Mucosa of stomach (tissue), 1 donor: ENCODE data around the gene AUTS2.

Source experiments
- H3K27me3 ChIP-seq: one replicate; pipeline ENCODE4 v1.7.0; 2013; ENCODE audit warnings: mild to moderate bottlenecking, low read length; ENCODE audit not compliant: control insufficient read depth, insufficient read depth
- H3K36me3 ChIP-seq: one replicate; pipeline ENCODE4 v1.7.0; 2013; ENCODE audit warnings: low read length; ENCODE audit not compliant: control insufficient read depth, insufficient read depth
- H3K4me1 ChIP-seq: one replicate; pipeline ENCODE4 v1.7.0; 2013; ENCODE audit warnings: mild to moderate bottlenecking, low read length; ENCODE audit not compliant: control insufficient read depth, insufficient read depth
- H3K4me3 ChIP-seq: one replicate; pipeline ENCODE4 v1.7.0; 2013; ENCODE audit warnings: low read length
- H3K9ac ChIP-seq: one replicate; pipeline ENCODE4 v1.7.0; 2013; ENCODE audit warnings: mild to moderate bottlenecking, low read length, moderate library complexity
- H3K9me3 ChIP-seq: one replicate; pipeline ENCODE4 v1.7.0; 2013; ENCODE audit warnings: mild to moderate bottlenecking, low read length, moderate library complexity; ENCODE audit not compliant: control insufficient read depth
- donor health status: Pancreatic carcinoma.

AUTS2 gene

DNA sequence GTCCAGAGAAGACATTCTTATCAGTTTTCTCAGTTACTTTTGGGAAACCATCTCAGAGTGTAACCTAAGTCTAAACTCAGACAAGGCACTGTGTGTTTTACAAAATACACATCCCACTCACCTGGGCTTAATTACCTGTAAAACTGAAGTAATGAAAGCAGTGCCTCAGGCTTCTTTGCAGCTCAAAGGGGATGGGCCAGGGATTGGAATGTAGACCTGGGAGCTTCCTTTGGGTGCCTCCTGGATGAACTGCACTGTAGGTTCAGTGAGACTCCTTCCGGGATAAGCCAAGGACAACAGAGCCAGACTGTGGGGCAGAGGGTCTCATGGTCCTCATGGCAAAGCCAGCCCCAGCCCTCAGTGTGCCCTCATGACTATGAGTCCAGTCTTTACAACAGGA lies 861.3 kb downstream of the AUTS2 start:
- Histone ChIP-seq H3K9ac (no peak overlapping the region), H3K4me3 (no peak overlapping the region), H3K9me3 (no peaks in the 10 kb centered on the region), H3K4me1 (peaks cover 15% of the 10 kb centered on the region), H3K36me3 (no peaks in the 10 kb centered on the region), H3K27me3 (no peaks in the 10 kb centered on the region)

DNA sequence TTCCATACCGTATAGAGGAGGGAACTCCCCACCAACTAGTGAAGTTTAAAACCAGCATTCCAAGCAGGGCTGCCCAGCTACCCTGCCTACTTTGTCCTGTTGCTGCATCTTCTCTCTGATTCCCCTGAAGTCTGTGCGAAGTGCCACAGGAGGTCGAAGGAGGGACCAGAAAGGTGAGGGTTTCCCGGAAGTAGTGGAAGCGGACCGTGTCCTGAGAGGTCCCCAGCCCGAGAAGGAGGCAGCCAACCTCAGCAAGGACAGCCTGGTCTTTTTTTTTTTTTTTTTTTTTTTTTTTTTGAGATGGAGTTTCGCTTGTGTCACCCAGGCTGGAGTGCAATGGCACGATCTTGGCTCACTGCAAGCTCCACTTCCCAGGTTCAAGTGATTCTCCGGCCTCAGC lies 861.8 kb downstream of the AUTS2 start:
- H3K9me3 ChIP-seq = no peaks in the 10 kb centered on the region
- peaks cover 15% of the 10 kb centered on the region for H3K4me1 ChIP-seq
- no peak overlapping the region for H3K4me3 ChIP-seq
- H3K36me3 ChIP-seq = no peaks in the 10 kb centered on the region
- H3K27me3 ChIP-seq = peaks cover 3% of the 10 kb centered on the region
- no peak overlapping the region for H3K9ac ChIP-seq

DNA sequence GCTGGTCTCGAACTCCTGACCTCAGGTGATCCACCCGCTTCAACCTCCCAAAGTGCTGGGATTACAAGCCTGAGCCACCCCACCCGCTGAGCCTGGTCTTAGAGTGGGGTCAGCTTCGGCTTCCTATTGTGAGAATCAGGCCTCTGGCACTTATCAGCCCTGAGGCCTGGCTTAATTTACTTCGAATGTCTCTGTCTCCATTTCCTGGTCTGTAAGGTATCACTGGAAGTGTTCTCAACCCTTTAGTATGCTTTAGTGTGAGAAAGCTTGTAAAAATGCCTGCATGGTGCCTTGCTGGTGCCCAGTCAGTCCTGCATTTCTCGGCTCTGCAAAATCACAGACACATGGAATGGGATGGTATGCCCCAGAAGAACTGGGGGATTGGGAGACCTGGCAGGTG lies 862.3 kb downstream of the AUTS2 start:
- Histone ChIP-seq H3K4me1 (peaks cover 15% of the 10 kb centered on the region), H3K4me3 (no peak overlapping the region), H3K9ac (no peak overlapping the region), H3K36me3 (no peaks in the 10 kb centered on the region), H3K9me3 (no peaks in the 10 kb centered on the region), H3K27me3 (peaks cover 6% of the 10 kb centered on the region)

DNA sequence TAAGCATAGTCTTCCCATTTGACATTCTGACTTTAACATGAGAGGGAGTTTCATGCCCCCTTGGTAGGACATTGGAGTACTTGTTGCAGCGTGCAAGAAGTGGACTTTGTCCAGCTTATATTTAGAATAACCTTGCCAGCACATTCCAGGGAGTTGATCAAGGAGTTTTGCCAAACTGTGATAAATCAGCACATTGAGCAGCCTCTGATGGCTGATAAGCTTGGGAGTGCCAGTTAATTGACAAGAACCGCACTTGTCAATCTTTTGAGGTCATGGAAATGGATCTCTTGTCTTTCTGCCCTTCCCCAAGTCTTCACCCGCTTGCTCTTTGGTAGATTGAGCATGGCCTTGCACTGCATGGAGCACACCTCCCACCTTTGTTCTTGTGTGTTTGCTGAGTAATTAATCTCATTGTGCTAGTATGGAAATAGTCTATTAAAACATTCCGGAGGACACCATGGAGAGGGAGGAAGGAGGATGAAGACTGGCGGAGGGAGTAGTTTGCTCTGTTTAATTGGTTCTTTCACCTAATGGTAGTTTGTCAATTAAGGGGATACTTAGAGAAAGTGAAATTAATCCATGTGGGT lies 865.2 kb downstream of the AUTS2 start:
- Histone ChIP-seq H3K27me3 (peaks cover 6% of the 10 kb centered on the region), H3K36me3 (no peaks in the 10 kb centered on the region), H3K4me1 (peaks cover 19% of the 10 kb centered on the region), H3K9me3 (no peaks in the 10 kb centered on the region), H3K4me3 (no peak overlapping the region), H3K9ac (no peak overlapping the region)

DNA sequence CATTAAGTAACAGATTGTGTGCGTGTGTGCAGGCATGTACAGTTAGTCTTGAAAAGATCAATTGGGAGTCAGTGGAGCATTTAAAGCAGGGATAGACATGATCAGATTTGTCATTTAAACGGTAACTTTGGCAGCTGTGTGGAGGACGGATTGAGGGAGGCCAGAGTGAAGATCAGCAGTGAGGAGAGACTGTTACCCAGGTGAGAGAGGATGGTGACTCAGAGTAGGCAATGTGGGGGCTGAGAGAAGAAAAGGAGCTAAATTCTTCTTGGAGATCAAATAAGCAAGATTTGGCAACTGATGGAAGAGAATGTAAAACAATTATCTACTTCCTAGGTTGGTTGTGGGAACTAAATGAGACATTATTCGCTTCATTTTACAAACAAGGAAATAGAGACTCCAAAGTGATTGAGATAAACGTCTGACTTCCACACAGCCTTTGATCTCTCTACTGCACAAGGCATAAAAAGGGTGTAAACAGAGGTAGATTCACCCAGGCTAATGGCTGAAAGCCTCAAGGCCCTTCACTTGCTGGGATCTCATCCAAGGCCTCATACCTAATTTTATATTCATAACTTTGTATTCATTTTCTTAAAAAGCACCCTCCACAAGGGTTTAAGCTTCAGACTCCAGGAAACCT lies 868.6 kb downstream of the AUTS2 start:
- Histone ChIP-seq H3K27me3 (peaks cover 6% of the 10 kb centered on the region), H3K4me3 (no peak overlapping the region), H3K9ac (no peak overlapping the region), H3K9me3 (no peaks in the 10 kb centered on the region), H3K4me1 (peaks cover 19% of the 10 kb centered on the region), H3K36me3 (no peaks in the 10 kb centered on the region)

DNA sequence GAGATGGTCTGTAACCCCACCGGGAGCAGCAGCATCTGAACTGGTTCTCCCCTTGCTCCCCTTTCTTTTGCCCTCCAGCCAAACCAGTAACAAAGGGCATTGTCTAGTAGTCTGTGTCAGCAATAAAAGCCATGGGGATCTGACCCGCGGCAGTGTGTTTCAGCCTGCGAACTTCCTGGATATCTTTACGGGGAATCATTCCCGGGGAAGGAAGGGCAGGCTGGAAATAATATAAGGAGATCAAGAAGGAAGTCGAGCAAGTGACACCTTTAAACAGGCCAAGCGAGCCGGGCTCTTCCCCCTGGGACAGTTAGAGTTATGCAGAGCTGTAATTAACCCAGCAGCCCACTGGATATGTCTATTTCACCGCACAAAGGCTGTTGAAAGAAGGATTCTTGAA lies 872.5 kb downstream of the AUTS2 start:
- H3K36me3 ChIP-seq = no peaks in the 10 kb centered on the region
- H3K9me3 ChIP-seq = no peaks in the 10 kb centered on the region
- no peaks in the 10 kb centered on the region for H3K27me3 ChIP-seq
- no peak overlapping the region for H3K4me3 ChIP-seq
- peaks cover 4% of the 10 kb centered on the region for H3K4me1 ChIP-seq
- H3K9ac ChIP-seq = no peak overlapping the region

DNA sequence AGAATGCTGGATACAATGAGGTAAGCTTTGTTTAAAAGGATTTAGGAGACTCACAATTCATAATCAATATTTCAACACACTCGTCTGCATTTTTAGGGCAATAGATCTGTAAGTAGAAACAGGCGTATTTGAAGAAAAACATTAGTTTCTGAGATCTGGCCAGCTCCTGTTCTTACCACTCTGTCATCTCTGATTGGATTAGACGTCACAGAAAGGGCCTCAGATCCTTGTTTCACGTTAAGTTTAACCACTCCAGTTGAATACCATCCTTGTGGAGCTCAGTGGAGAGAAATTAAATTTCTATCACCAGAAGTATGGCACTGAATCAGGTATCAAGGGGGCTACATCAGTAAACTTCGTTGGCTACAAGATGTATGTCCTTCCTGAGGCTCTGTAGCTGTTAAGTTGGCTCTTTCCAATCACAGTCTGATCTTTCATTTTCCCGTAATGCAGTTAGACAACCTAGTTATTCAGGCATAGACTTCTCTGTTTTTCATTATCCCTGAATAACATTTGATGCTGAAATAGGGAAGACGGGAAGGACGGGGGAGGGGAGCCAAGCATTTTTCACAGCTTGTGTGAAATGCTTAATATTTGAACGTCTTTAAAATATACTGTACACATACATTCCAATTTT lies 874.4 kb downstream of the AUTS2 start:
- Histone ChIP-seq H3K9me3 (no peaks in the 10 kb centered on the region), H3K36me3 (no peaks in the 10 kb centered on the region), H3K27me3 (no peaks in the 10 kb centered on the region), H3K4me3 (no peak overlapping the region), H3K4me1 (no peaks in the 10 kb centered on the region), H3K9ac (no peak overlapping the region)

DNA sequence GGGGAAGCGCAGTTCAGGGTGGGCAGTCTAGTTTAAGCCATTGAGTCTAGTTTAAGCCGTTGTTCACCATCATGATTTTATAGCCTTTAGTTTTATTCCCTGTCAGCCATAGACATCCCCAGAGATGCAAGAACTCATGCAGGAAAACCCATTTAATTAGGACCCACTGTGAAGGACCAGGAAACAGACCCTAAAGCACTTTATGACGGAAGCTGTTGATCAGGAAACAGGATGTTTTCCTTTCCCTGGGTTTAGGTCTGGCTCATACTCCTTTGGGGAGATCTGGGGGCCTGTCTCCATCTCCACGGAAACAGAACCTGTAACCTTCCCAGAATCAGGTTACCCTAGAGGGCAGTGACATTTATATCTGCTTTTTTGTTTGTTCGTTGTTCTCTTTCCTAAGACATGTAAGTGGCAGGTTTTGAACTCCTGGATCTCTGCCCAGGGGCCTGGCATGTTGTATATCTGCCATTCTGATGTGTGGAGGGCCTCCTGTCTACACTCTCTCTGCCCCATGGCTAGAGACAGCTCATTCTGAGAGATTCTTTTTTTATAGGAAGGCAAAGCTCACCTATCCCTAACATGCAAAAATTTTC lies 876.5 kb downstream of the AUTS2 start:
- Histone ChIP-seq H3K9me3 (no peaks in the 10 kb centered on the region), H3K27me3 (no peaks in the 10 kb centered on the region), H3K9ac (no peak overlapping the region), H3K4me3 (no peak overlapping the region), H3K4me1 (no peaks in the 10 kb centered on the region), H3K36me3 (no peaks in the 10 kb centered on the region)

DNA sequence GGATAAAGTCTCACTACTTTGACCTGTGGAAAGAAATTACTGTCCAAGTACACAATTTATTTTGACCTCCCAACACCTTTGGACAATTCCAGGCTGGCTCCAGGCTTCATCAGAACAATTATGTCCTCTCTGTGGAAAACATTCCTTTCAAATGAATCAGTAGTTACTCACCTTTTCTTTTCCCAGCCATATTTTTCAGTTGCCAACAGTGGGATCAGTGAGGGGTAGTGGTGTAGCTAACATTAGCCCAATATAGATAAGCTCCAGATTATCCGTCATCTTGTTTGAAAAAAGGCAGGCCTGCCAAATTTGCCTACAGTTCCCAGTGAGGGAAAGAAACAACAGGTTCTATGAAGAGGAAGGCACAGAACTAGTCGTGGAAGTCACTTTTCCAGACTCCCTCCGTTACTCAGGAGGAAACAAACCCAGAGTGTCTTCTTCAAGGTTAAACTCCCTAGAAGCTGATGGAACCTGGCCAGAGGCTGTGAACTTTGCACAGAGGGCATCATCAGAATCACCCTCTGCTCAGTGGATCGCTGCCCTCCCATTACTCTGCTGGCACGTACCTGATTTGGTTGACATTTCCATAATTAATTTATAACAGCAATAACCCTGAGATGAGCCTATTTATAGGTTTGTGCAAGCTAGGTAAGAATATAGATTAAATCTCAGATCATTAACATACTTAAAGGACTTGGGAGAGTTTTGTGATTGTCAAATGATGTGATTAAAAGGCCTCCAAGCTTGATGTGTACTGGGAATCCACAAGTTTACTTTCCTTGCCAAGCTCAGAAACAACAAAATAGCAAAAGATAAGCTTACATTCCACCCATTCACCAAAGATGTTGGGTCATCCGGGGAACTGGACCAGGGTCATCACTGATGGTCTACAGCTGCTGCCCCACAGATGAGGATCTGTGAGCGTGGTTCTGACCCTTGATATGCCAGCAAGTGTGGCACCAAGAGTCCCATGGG lies 879.0 kb downstream of the AUTS2 start:
- no peak overlapping the region for H3K4me3 ChIP-seq
- H3K27me3 ChIP-seq = no peaks in the 10 kb centered on the region
- no peaks in the 10 kb centered on the region for H3K4me1 ChIP-seq
- no peak overlapping the region for H3K9ac ChIP-seq
- no peaks in the 10 kb centered on the region for H3K9me3 ChIP-seq
- no peaks in the 10 kb centered on the region for H3K36me3 ChIP-seq

DNA sequence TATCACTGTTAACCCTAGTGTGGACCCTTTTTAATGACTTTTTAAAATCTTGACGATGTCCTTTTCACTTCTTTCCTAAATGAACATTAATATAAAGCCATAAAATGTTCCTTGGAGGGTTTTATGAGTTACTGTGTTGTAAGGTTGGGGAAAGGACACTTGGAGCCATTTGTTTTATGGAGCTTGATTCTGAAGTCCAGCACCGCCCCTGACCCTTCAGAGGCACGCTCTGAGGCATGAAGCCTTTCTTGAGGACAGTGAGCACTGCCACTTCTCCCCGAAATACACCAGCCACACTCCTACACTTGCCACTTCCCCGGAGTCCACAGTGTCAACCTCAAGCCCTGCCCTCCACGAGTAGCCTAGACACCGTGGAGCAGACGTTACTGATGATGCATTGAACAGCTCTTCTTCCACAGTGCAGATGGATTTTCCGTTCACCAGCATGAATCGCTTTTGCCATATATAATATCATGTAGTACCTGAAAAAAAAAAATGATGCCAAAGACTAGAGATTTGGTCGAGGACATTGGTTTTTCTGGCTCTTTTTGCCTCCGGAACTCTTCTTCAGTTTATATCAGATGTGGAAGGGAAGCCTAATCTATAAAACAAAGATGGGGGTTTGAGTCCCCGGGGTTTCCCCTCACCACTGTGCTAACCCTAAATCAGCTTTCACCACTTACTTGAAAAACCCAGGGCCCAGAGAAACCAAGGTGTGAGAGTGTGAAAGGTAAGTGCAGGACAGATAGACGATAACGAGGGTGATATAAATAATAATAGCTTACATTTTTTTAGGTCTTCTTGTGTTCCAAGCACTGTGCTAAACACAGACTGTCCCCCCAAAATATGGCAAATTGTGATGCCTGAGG lies 881.1 kb downstream of the AUTS2 start:
- Histone ChIP-seq H3K4me1 (no peaks in the 10 kb centered on the region), H3K9me3 (no peaks in the 10 kb centered on the region), H3K36me3 (no peaks in the 10 kb centered on the region), H3K9ac (no peak overlapping the region), H3K27me3 (no peaks in the 10 kb centered on the region), H3K4me3 (no peak overlapping the region)

DNA sequence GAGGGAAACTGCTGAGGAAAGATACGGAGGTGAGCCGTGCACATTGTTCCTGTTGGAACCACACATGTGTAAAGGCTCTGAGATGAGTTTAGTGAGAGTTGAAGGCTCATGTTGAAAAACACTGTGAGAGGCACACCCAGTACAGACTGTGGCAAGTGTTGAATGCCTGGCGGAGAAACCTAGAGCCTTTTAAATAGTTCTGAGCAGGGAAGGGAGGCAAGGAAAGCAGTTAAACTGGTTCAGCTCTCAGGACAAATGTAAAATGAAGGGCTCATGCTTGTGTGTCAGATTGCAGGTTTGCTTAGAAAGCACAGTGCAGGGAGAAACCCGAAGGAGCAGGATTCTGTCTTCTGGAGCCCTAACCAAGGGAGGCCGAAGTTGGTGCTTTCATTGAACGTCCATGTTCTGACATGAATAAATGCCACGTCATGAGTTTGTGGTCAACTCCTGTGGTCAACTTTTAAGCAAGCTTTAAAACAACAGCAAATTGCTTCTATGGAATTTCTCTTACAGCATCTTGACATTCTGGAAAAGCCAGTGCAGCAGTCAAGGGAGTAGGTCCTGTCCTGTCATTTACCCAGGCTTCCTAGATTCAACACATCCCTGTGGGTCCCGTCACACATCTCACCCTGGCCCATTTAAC lies 882.8 kb downstream of the AUTS2 start:
- no peak overlapping the region for H3K4me3 ChIP-seq
- no peaks in the 10 kb centered on the region for H3K36me3 ChIP-seq
- H3K9ac ChIP-seq = no peak overlapping the region
- H3K9me3 ChIP-seq = no peaks in the 10 kb centered on the region
- H3K4me1 ChIP-seq = no peaks in the 10 kb centered on the region
- H3K27me3 ChIP-seq = no peaks in the 10 kb centered on the region
